GM19467 (cell line): ENCODE data around the gene SSR3.
A peak's percentile ranks its signal among the peaks of the same experiment; 100 is the strongest.
"Not testable (repeated sequence)": the region's sequence is repeated elsewhere in the genome, so short reads cannot be mapped to it uniquely, and the experiment has no call there.

ENCODE experiments used
- ATAC-seq: cut with Tn5 transposase; IDR thresholded peaks from one replicate; pipeline ENCODE4 v1.9.1; 2021; ENCODE audit warnings: mild to moderate bottlenecking, moderate library complexity; ENCODE audit not compliant: unreplicated experiment

SSR3 gene

GRCh38 chr3:156554842-156555687 lies at the start of gene SSR3:
SSR3 (minus strand) TSS chr3:156555117; CDS start chr3:156555089, 28 bp downstream.
- ATAC-seq: peak; percentile 99

- no peak for ATAC-seq
Measured at GRCh38 chr3:156604064-156604641, 49.2 kb upstream of the SSR3 start.

- no peak for ATAC-seq
Measured at GRCh38 chr3:156603379-156604017, 48.6 kb upstream of the SSR3 start.

- no peak for ATAC-seq
Measured at GRCh38 chr3:156602424-156602823, 47.5 kb upstream of the SSR3 start.

GRCh38 chr3:156601497-156601896 lies 46.6 kb upstream of the SSR3 start:
- no peak for ATAC-seq

- ATAC-seq: no peak
Measured at GRCh38 chr3:156600834-156601233, 45.9 kb upstream of the SSR3 start.

- no peak for ATAC-seq
Measured at GRCh38 chr3:156599089-156599874, 44.4 kb upstream of the SSR3 start.

GRCh38 chr3:156598413-156598812 lies 43.5 kb upstream of the SSR3 start:
- ATAC-seq: no peak

GRCh38 chr3:156594219-156594683 lies 39.3 kb upstream of the SSR3 start:
- ATAC-seq: no peak

- no peak for ATAC-seq
Measured at GRCh38 chr3:156593814-156594213, 38.9 kb upstream of the SSR3 start.

- ATAC-seq: not testable (repeated sequence)
Measured at GRCh38 chr3:156589806-156590205, 34.9 kb upstream of the SSR3 start.

GRCh38 chr3:156587760-156588069 lies 32.8 kb upstream of the SSR3 start:
- no peak for ATAC-seq

- ATAC-seq: no peak
Measured at GRCh38 chr3:156586905-156587759, 32.2 kb upstream of the SSR3 start.

- ATAC-seq: no peak
Measured at GRCh38 chr3:156583469-156583868, 28.6 kb upstream of the SSR3 start.

- ATAC-seq: peak; percentile 72
Measured at GRCh38 chr3:156582532-156583183, 27.7 kb upstream of the SSR3 start.

GRCh38 chr3:156581954-156582353 lies 27.0 kb upstream of the SSR3 start:
- no peak for ATAC-seq

- no peak for ATAC-seq
Measured at GRCh38 chr3:156581033-156581432, 26.1 kb upstream of the SSR3 start.

GRCh38 chr3:156579427-156579851 lies 24.5 kb upstream of the SSR3 start:
- no peak for ATAC-seq

GRCh38 chr3:156577736-156578135 lies 22.8 kb upstream of the SSR3 start:
- no peak for ATAC-seq
